Spleen (tissue), 13 donors: ENCODE results near the gene ZNF99. TPM values are rescaled to one million over a fixed set of nuclear protein-coding genes. Genes with fewer than 3 reads are reported as not detected.

ENCODE experiments used
- DNase-seq: peaks from one replicate; pipeline ENCODE4 v3.0.0-alpha.2; 2020
- H3K27ac ChIP-seq, 8 donors: fragments of 200-600 bp; sonication (generic) in 7 of 8; 1 replicate in 4 of 8; 2 replicates in 4 of 8; pipeline versions ENCODE4 v1.5.0 to v1.8.0; 2016 to 2021; ENCODE audit warnings: inconsistent platforms in 4 of 8, mild to moderate bottlenecking in 4 of 8, moderate library complexity in 1 of 8
- H3K27me3 ChIP-seq, 7 donors: fragments of 200-600 bp; sonication (generic) in 6 of 7; replicated peaks in 1 of 7; 1 replicate in 4 of 7; 2 replicates in 3 of 7; pipeline versions ENCODE4 v1.5.0 to v1.8.0; 2016 to 2021; ENCODE audit warnings: inconsistent platforms in 3 of 7, mild to moderate bottlenecking in 1 of 7
- H3K36me3 ChIP-seq, 6 donors: fragments of 200-600 bp; sonication (generic) in 5 of 6; 1 replicate in 4 of 6; 2 replicates in 2 of 6; pipeline versions ENCODE4 v1.5.0 to v1.8.0; 2016 to 2021; ENCODE audit warnings: inconsistent platforms in 2 of 6
- H3K4me1 ChIP-seq, 6 donors: fragments of 200-600 bp; sonication (generic) in 5 of 6; 1 replicate in 3 of 6; 2 replicates in 3 of 6; pipeline versions ENCODE4 v1.5.0 to v1.8.0; 2016 to 2021; ENCODE audit warnings: inconsistent platforms in 3 of 6
- H3K4me3 ChIP-seq, 8 donors: fragments of 200-600 bp; sonication (generic) in 7 of 8; 1 replicate in 4 of 8; 2 replicates in 4 of 8; pipeline versions ENCODE4 v1.5.0 to v1.8.0; 2016 to 2021; ENCODE audit warnings: inconsistent platforms in 4 of 8, mild to moderate bottlenecking in 4 of 8, moderate library complexity in 2 of 8
- H3K9me3 ChIP-seq, 8 donors: fragments of 200-600 bp; sonication (generic) in 7 of 8; 1 replicate in 4 of 8; 2 replicates in 4 of 8; pipeline versions ENCODE4 v1.5.0 to v1.8.0; 2016 to 2021; ENCODE audit warnings: inconsistent platforms in 4 of 8
- POLR2A ChIP-seq, 3 donors: fragments of 450-650 bp; IDR thresholded peaks; one replicate each; pipeline ENCODE4 v1.5.1; 2017; ENCODE audit warnings: antibody characterized with exemption in 3 of 3, mild to moderate bottlenecking in 1 of 3
- POLR2AphosphoS5 ChIP-seq, 3 donors: sonication (generic); formaldehyde crosslinking; IDR thresholded peaks; one replicate each; pipeline ENCODE4 v1.5.1; 2017; ENCODE audit warnings: antibody characterized with exemption in 3 of 3
- WGBS, 5 donors: extraction: QIAGEN DNeasy Blood & Tissue Kit in 3 of 5; methylation state at CpG; one replicate each; pipeline versions ENCODE4 v1.1.5 to v1.1.7; 2013 to 2018; 5-methylcytosine and 5-hydroxymethylcytosine counted together
- intact Hi-C: fragments of 100-400 bp; cut with DNase I; formaldehyde crosslinking; loops from one replicate; pipeline ENCODE4 v1.15.0; 2023; ENCODE audit warnings: low total_unique reads
- long read RNA-seq, 2 donors: transcript quantifications; one replicate each; lab custom pipeline, GENCODE V29; 2026
- polyA plus RNA-seq, 3 donors: library from polyadenylated mRNA; stranded (reverse); fragments of 200-250 nt; gene quantifications; one replicate each; pipeline ENCODE4 v1.2.1, GENCODE V29; 2013
- total RNA-seq, 7 donors: library from RNA; depleted of rRNA in 3 of 7; stranded (reverse); fragments of >200 nt in 3 of 7; fragmentation: NEBNext Ultra II Directional in 4 of 7; extraction: Animal tissue kit (Norgen Biotek cat#: 25700) in 4 of 7; gene quantifications; one replicate each; pipeline versions ENCODE4 v1.1.0 to v1.2.1, GENCODE V29; 2016 to 2021
- TF ChIP-seq, protein P1 (sequence below), 11 experiments: fragments of 200-600 bp in 7 of 11; fragments of 450-650 bp in 4 of 11; sonication (generic) in 4 of 11; IDR thresholded peaks in 8 of 11; conservative IDR thresholded peaks in 3 of 11; 1 replicate in 7 of 11; 2 replicates in 4 of 11; pipeline versions ENCODE4 v1.4.0 to v1.8.0; 2016 to 2021; ENCODE audit warnings: antibody characterized with exemption in 11 of 11, inconsistent platforms in 4 of 11, mild to moderate bottlenecking in 1 of 11
- donor health status: healthy with polysubstance abuse.
- donor health status: DM: no; HTN: no; CAD: no; lungs with moderate emphysema.
- donor health status: DM: no; HTN: no; CAD: no.
- donor health status: Bipolar disorder and iron deficiency.
- donor health status: healthy.
- donor health status: DM: no; HTN: no; CAD: no.
- donor health status: DM: yes; HTN: yes; CAD: no.

Gene ZNF99
- total RNA-seq = under 1 TPM; 0.09 to 0.66 (median 0.22) TPM
- polyA plus RNA-seq = under 1 TPM; 0.02 to 0.05 (median 0.03) TPM
- long read RNA-seq, donor 1 = 0 reads
- long read RNA-seq, donor 2 = 0 reads

DNA sequence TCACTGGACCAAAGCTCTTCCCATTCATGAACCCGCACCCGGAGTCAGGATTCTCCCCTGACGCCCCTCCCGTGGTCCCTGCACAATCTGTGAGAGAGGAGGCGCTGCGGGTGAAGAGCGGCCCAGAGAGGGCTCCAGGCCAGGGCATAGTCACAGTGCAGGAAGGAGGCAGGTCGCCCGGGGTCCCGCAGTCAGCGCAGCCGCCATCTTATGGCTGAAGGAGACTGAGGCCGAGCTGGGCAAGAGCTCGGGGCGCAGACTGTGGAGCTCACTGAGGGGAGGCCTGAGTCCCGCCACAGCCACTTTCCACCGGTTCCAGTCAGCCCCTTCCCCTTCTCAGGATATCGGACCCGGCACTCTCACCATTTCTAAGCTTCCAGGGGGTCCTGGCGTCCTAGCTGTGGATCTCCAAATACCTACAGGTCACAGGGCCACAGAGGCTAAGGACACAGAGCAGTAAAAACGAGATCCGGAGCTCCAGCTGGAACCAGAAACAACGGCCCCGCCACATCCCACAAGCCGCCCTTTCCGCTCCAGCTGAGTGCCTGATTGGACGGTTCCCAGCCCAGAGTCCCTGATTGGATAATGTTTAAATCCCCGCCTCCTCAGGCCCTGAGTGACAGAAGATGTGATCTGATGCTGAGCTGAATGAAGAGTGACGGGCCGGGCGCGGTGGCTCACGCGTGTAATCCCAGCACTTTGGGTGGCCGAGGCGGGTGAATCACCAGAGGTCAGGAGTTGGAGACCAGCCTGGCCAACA is at the start of gene ZNF99:
TSS of gene ZNF99 (minus strand) at position 501 of the 760 bp plus-strand sequence. CDS start at position 366, 135 bp downstream.
- Histone ChIP-seq H3K4me1 (no peaks in the 10 kb centered on the region), H3K36me3 (no peaks in the 10 kb centered on the region), H3K27ac (peak within 1 kb of the TSS in 1 of 8 donors; percentile 32), H3K4me3 (peak within 1 kb of the TSS; percentile 23 to 62 (median 28)), H3K27me3 (peaks cover 0 to 8% (median 0%) of the 10 kb centered on the region in 7 donors), H3K9me3 (peaks cover 0 to 88% (median 43%) of the 10 kb centered on the region in 8 donors)
- TF ChIP-seq, protein P1, sequence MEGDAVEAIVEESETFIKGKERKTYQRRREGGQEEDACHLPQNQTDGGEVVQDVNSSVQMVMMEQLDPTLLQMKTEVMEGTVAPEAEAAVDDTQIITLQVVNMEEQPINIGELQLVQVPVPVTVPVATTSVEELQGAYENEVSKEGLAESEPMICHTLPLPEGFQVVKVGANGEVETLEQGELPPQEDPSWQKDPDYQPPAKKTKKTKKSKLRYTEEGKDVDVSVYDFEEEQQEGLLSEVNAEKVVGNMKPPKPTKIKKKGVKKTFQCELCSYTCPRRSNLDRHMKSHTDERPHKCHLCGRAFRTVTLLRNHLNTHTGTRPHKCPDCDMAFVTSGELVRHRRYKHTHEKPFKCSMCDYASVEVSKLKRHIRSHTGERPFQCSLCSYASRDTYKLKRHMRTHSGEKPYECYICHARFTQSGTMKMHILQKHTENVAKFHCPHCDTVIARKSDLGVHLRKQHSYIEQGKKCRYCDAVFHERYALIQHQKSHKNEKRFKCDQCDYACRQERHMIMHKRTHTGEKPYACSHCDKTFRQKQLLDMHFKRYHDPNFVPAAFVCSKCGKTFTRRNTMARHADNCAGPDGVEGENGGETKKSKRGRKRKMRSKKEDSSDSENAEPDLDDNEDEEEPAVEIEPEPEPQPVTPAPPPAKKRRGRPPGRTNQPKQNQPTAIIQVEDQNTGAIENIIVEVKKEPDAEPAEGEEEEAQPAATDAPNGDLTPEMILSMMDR (IDR thresholded peaks at IDR 0.05 in 8 of 11, conservative IDR thresholded peaks at IDR 0.05 in 3 of 11) = no peak
- TF ChIP-seq POLR2A (IDR thresholded peaks at IDR 0.05) = no peak
- no peak for TF ChIP-seq POLR2AphosphoS5 (IDR thresholded peaks at IDR 0.05)
- WGBS, 5 donors = 5 to 12% (median 10%) methylated on average over 17 to 36 of the region's 36 CpGs
- intact Hi-C loops = no loop called here
- DNase-seq = no peak

DNA sequence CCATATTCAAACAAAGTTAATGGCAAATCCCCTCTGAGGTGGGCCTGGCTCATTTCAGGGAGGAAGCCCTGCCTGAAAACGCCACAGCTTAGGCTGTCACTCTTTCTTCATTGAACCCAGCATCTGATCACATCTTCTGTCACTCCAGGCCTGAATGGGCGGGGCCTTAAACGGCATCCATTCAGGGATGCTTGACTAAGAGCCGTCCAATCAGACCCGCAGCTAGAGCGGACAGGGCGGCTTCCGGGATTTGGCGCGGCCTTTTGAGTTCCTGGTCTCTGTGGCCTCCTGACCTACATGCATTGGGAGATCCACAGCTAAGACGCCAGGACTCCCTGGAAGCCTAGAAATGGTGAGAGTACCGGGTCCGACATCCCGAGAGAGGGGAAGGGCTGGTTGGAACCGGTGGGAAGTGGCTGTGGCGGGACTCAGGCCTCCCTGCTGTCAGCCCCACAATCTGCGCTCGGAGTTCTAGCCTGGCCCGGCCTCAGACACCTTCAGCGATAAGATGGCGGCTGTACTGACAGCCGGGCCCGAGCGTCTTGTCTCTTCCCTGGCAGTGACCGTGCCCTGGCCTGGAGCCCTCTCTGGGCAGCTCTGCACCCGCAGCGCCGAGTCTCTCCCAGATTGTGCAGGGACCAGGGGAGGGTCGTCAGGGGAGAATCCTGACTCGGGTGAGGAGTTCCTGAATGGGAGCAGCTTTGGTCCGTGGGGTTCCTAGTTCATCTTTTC is 48.2 kb upstream of the ZNF99 start, which contains the start of gene ZNF723:
TSS of gene ZNF723 (plus strand) at position 261 of the 732 bp plus-strand sequence. CDS start at position 350, 89 bp downstream.
- 13 to 18% (median 17%) methylated on average over 31 of the region's 31 CpGs for WGBS, 5 donors

DNA sequence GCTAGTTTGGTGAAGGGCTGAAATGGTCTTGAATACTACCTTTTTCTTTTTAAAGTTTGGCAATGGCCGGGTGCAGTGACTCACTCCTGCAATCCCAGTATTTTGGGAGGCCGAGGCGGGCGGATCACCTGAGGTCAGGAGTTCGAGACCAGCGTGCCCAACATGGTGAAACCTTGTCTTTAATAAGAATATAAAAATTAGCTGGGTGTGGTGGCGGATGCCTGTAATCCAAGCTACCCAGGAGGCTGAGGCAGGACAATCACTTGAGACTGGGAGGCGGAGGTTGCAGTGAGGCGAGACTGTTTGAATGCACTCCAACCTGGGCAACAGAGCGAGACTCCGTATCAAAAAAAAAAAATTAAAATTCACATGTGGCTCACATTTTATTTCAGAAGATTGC is 47.3 kb upstream of the ZNF99 start:
- intact Hi-C loops = no loop called here
- peaks cover 0 to 100% (median 90%) of the 10 kb centered on the region in 8 donors for H3K9me3 ChIP-seq
- TF ChIP-seq POLR2AphosphoS5 (IDR thresholded peaks at IDR 0.05) = no peak
- TF ChIP-seq, protein P1 (IDR thresholded peaks at IDR 0.05 in 8 of 11, conservative IDR thresholded peaks at IDR 0.05 in 3 of 11) = no peak
- TF ChIP-seq POLR2A (IDR thresholded peaks at IDR 0.05) = no peak

More for the DNA sequence above, 48.2 kb upstream of the ZNF99 start, which contains the start of gene ZNF723:
- TF ChIP-seq POLR2AphosphoS5 (IDR thresholded peaks at IDR 0.05) = no peak
- Histone ChIP-seq H3K27ac (no peak within 1 kb of the TSS), H3K4me1 (no peaks in the 10 kb centered on the region), H3K9me3 (peaks cover 0 to 100% (median 90%) of the 10 kb centered on the region in 8 donors), H3K27me3 (no peaks in the 10 kb centered on the region), H3K36me3 (no peaks in the 10 kb centered on the region), H3K4me3 (peak within 1 kb of the TSS in 1 of 8 donors; percentile 2)
- intact Hi-C loops = no loop called here
- DNase-seq = no peak

GRCh38 chr19:22814124-22814523 is 30.2 kb upstream of the ZNF99 start:
- TF ChIP-seq POLR2A (IDR thresholded peaks at IDR 0.05) (no peak), POLR2AphosphoS5 (IDR thresholded peaks at IDR 0.05) (no peak)
- TF ChIP-seq, protein P1 (IDR thresholded peaks at IDR 0.05 in 8 of 11, conservative IDR thresholded peaks at IDR 0.05 in 3 of 11) = no peak
- Histone ChIP-seq H3K9me3 (peaks cover 0 to 100% (median 58%) of the 10 kb centered on the region in 8 donors), H3K4me3 (no peak overlapping the region), H3K4me1 (no peaks in the 10 kb centered on the region), H3K27me3 (no peaks in the 10 kb centered on the region), H3K27ac (no peak overlapping the region), H3K36me3 (no peaks in the 10 kb centered on the region)
- intact Hi-C loops = no loop called here
- 75 to 86% (median 82%) methylated on average over 2 of the region's 2 CpGs for WGBS, 5 donors
- DNase-seq = no peak

More for the DNA sequence above, 47.3 kb upstream of the ZNF99 start:
- no peaks in the 10 kb centered on the region for H3K27me3 ChIP-seq
- H3K4me1 ChIP-seq = no peaks in the 10 kb centered on the region
- H3K27ac ChIP-seq = no peak overlapping the region
- no peak for DNase-seq
- H3K36me3 ChIP-seq = no peaks in the 10 kb centered on the region
- H3K4me3 ChIP-seq = no peak overlapping the region
- WGBS, 5 donors = 91 to 98% (median 95%) methylated on average over 11 of the region's 11 CpGs
